H9 (cell line): ENCODE results near the gene TTC28. TPM values are rescaled to one million over a fixed set of nuclear protein-coding genes. Genes with fewer than 3 reads are reported as not detected.

Experiments
- DNase-seq: peaks from one replicate; pipeline ENCODE4 v3.0.0-alpha.2; 2017
- H2AFZ ChIP-seq: one replicate; pipeline ENCODE4 v1.6.1; 2013; ENCODE audit warnings: mild to moderate bottlenecking, low read length, control low read depth, moderate library complexity
- H2AK5ac ChIP-seq: 2 replicates; pipeline ENCODE4 v1.6.1; 2013; ENCODE audit warnings: low read length, control low read depth, mixed read lengths; ENCODE audit not compliant: insufficient read length
- H2BK120ac ChIP-seq: one replicate; pipeline ENCODE4 v1.6.1; 2013; ENCODE audit warnings: low read depth, mild to moderate bottlenecking, low read length, control low read depth, inconsistent platforms; ENCODE audit not compliant: poor library complexity, severe bottlenecking
- H2BK12ac ChIP-seq: 2 replicates; pipeline ENCODE4 v1.6.1; 2013; ENCODE audit warnings: low read length, control low read depth, mixed read lengths, low read depth; ENCODE audit not compliant: insufficient read length
- H2BK15ac ChIP-seq: 2 replicates; pipeline ENCODE4 v1.6.1; 2013; ENCODE audit warnings: low read depth, low read length, control low read depth
- H2BK20ac ChIP-seq: one replicate; pipeline ENCODE4 v1.6.1; 2013; ENCODE audit warnings: low read depth, mild to moderate bottlenecking, low read length, control low read depth, inconsistent platforms; ENCODE audit not compliant: poor library complexity, severe bottlenecking
- H2BK5ac ChIP-seq: 2 replicates; pipeline ENCODE4 v1.6.1; 2013; ENCODE audit warnings: low read length, control low read depth, mixed read lengths; ENCODE audit not compliant: insufficient read length
- H3K14ac ChIP-seq: 2 replicates; pipeline ENCODE4 v1.6.1; 2013; ENCODE audit warnings: low read length, control low read depth; ENCODE audit not compliant: insufficient read depth
- H3K18ac ChIP-seq: 2 replicates; pipeline ENCODE4 v1.6.1; 2013; ENCODE audit warnings: low read depth, mild to moderate bottlenecking, mixed read lengths, low read length, control low read depth; ENCODE audit not compliant: insufficient read length
- H3K23ac ChIP-seq: 2 replicates; pipeline ENCODE4 v1.6.1; 2013; ENCODE audit warnings: low read length, control low read depth, mixed read lengths, low read depth; ENCODE audit not compliant: insufficient read length
- H3K23me2 ChIP-seq: 2 replicates; pipeline ENCODE4 v1.6.1; 2013; ENCODE audit warnings: low read depth, mild to moderate bottlenecking, mixed read lengths, low read length, control low read depth; ENCODE audit not compliant: insufficient read length, poor library complexity, severe bottlenecking
- H3K27ac ChIP-seq: 2 replicates; pipeline ENCODE4 v1.5.1; 2013; ENCODE audit warnings: low read length, control low read depth, mixed read lengths, low read depth; ENCODE audit not compliant: insufficient read length
- H3K27me3 ChIP-seq: 2 replicates; pipeline ENCODE4 v1.6.1; 2013; ENCODE audit warnings: low read length, control low read depth, inconsistent platforms; ENCODE audit not compliant: insufficient read depth
- H3K4ac ChIP-seq: 2 replicates; pipeline ENCODE4 v1.6.1; 2013; ENCODE audit warnings: low read depth, mild to moderate bottlenecking, control low read depth, inconsistent platforms, low read length, moderate library complexity
- H3K4me1 ChIP-seq: 2 replicates; pipeline ENCODE4 v1.6.1; 2013; ENCODE audit warnings: low read length, control low read depth, inconsistent platforms; ENCODE audit not compliant: insufficient read depth
- H3K4me2 ChIP-seq: 2 replicates; pipeline ENCODE4 v1.6.1; 2013; ENCODE audit warnings: low read length, control low read depth, mixed read lengths; ENCODE audit not compliant: insufficient read length, insufficient read depth
- H3K56ac ChIP-seq: 2 replicates; pipeline ENCODE4 v1.6.1; 2013; ENCODE audit warnings: low read depth, mild to moderate bottlenecking, mixed read lengths, low read length, control low read depth; ENCODE audit not compliant: insufficient read length
- H3K79me1 ChIP-seq: 2 replicates; pipeline ENCODE4 v1.6.1; 2013; ENCODE audit warnings: low read depth, mild to moderate bottlenecking, moderate library complexity, low read length, control low read depth, inconsistent platforms; ENCODE audit not compliant: insufficient read depth, poor library complexity, severe bottlenecking
- H3K79me2 ChIP-seq: 2 replicates; pipeline ENCODE4 v1.6.1; 2013; ENCODE audit warnings: low read length, control low read depth, inconsistent platforms; ENCODE audit not compliant: insufficient read depth
- H3K9ac ChIP-seq: 2 replicates; pipeline ENCODE4 v1.6.1; 2013; ENCODE audit warnings: low read length, control low read depth, mixed read lengths; ENCODE audit not compliant: insufficient read length; ENCODE audit errors: extremely low read depth
- H3K9me3 ChIP-seq: one replicate; pipeline ENCODE4 v1.6.1; 2013; ENCODE audit warnings: low read depth, low read length, inconsistent platforms; ENCODE audit not compliant: control insufficient read depth
- H3T11ph ChIP-seq: one replicate; pipeline ENCODE4 v1.6.1; 2013; ENCODE audit warnings: mild to moderate bottlenecking, low read length, control low read depth, inconsistent platforms
- H4K20me1 ChIP-seq: one replicate; pipeline ENCODE4 v1.6.1; 2013; ENCODE audit not compliant: control insufficient read depth, insufficient read length, insufficient read depth
- H4K5ac ChIP-seq: 2 replicates; pipeline ENCODE4 v1.6.1; 2013; ENCODE audit warnings: low read depth, mild to moderate bottlenecking, mixed read lengths, low read length, control low read depth; ENCODE audit not compliant: insufficient read length
- H4K8ac ChIP-seq: replicated peaks from 2 replicates; pipeline ENCODE4 v1.6.1; 2013; ENCODE audit warnings: low read length, control low read depth, mixed read lengths, low read depth; ENCODE audit not compliant: insufficient read length
- H4K91ac ChIP-seq: 2 replicates; pipeline ENCODE4 v1.6.1; 2013; ENCODE audit warnings: low read depth, mild to moderate bottlenecking, moderate library complexity, mixed read lengths, low read length, control low read depth; ENCODE audit not compliant: insufficient read length
- H3K27ac Mint-ChIP-seq, 3 experiments: 2 replicates in 2 of 3; 3 replicates in 1 of 3; pipeline ENCODE4 v1.8.0; 2020 to 2021; ENCODE audit warnings: mixed read lengths in 3 of 3, mild to moderate bottlenecking in 1 of 3, moderate library complexity in 1 of 3
- H3K27me3 Mint-ChIP-seq: 2 replicates; pipeline ENCODE4 v1.8.0; 2021; ENCODE audit warnings: low read depth, mild to moderate bottlenecking, moderate library complexity, mixed read lengths
- H3K36me3 Mint-ChIP-seq, 3 experiments: 2 replicates in 2 of 3; 3 replicates in 1 of 3; pipeline ENCODE4 v1.8.0; 2020 to 2021; ENCODE audit warnings: low read depth in 3 of 3, mixed read lengths in 3 of 3; ENCODE audit not compliant: insufficient read depth in 1 of 3
- H3K4me1 Mint-ChIP-seq, 2 experiments: 2 replicates each; pipeline ENCODE4 v1.8.0; 2020; ENCODE audit warnings: mixed read lengths in 2 of 2
- H3K4me3 Mint-ChIP-seq, 2 experiments: 2 replicates in 1 of 2; 3 replicates in 1 of 2; pipeline ENCODE4 v1.8.0; 2020 to 2021; ENCODE audit warnings: mild to moderate bottlenecking in 2 of 2, mixed read lengths in 2 of 2, moderate library complexity in 1 of 2
- H3K9me3 Mint-ChIP-seq, 2 experiments: 2 replicates in 1 of 2; 3 replicates in 1 of 2; pipeline ENCODE4 v1.8.0; 2020; ENCODE audit warnings: mild to moderate bottlenecking in 2 of 2, mixed read lengths in 2 of 2, moderate library complexity in 1 of 2
- CTCF ChIP-seq: fragments of 200-600 bp; sonication (generic); conservative IDR thresholded peaks from 3 replicates; pipeline ENCODE4 v1.8.0; 2021; ENCODE audit warnings: antibody characterized with exemption, mild to moderate bottlenecking
- WGBS: extraction: QIAGEN DNeasy Blood & Tissue Kit; methylation state at CpG from one replicate; pipeline ENCODE4 v1.1.7; 2013; ENCODE audit warnings: missing lambda C conversion rate, low lambda C conversion rate, mixed read lengths; ENCODE audit not compliant: insufficient read length; ENCODE audit errors: extremely low coverage; 5-methylcytosine and 5-hydroxymethylcytosine counted together
- total RNA-seq: library from RNA; stranded (reverse); gene quantifications from 2 replicates; pipeline ENCODE4 v1.2.1, GENCODE V29; 2021

Gene TTC28
- total RNA-seq, 1 experiment from 2014 or later, result 13.6 TPM

- no peaks in the 10 kb centered on the region for H3K79me1 ChIP-seq
- H2BK20ac ChIP-seq, result no peak overlapping the region
- Mint-ChIP-seq H3K36me3 (peaks cover 8 to 17% (median 14%) of the 10 kb centered on the region in 3 experiments; a peak in 5 of 7 replicates), H3K27me3 (no peaks in the 10 kb centered on the region), H3K4me1 (peaks cover 12 to 16% of the 10 kb centered on the region in 2 experiments), H3K27ac (peak overlapping the region; percentile 52 to 90 (median 57); a peak in 6 of 7 replicates), H3K9me3 (no peaks in the 10 kb centered on the region), H3K4me3 (peak overlapping the region in 1 of 2 experiments; percentile 24; a peak in 2 of 5 replicates)
- H3K27ac ChIP-seq, result no peak overlapping the region
- no CpG with 5 or more reads among the region's 7 CpGs for WGBS
- no peaks in the 10 kb centered on the region for H4K20me1 ChIP-seq
- peak; percentile 76 for DNase-seq
- no peak overlapping the region for H3K56ac ChIP-seq
- H3K14ac ChIP-seq, result no peak overlapping the region; the same call in 1 of the 2 replicates
- TF ChIP-seq CTCF, result no peak
- no peak overlapping the region for H2BK15ac ChIP-seq
- H3K23ac ChIP-seq, result no peak overlapping the region
- H3K79me2 ChIP-seq, result no peaks in the 10 kb centered on the region
- H3K23me2 ChIP-seq, result no peaks in the 10 kb centered on the region
- no peak overlapping the region for H4K8ac ChIP-seq
- no peak overlapping the region for H4K91ac ChIP-seq
- H2AK5ac ChIP-seq, result no peak overlapping the region
- no peak overlapping the region for H2BK5ac ChIP-seq
- H3K18ac ChIP-seq, result no peak overlapping the region
- no peak overlapping the region for H2BK12ac ChIP-seq
- no peak overlapping the region for H2AFZ ChIP-seq
- H3K27me3 ChIP-seq, result no peaks in the 10 kb centered on the region
- H3K4ac ChIP-seq, result no peak overlapping the region
- no peak overlapping the region for H3K9ac ChIP-seq
- H4K5ac ChIP-seq, result no peak overlapping the region
- no peak overlapping the region for H3T11ph ChIP-seq
- no peaks in the 10 kb centered on the region for H3K9me3 ChIP-seq
- no peak overlapping the region for H2BK120ac ChIP-seq
- H3K4me1 ChIP-seq, result peaks cover 3% of the 10 kb centered on the region; the same call in 1 of the 2 replicates
- H3K4me2 ChIP-seq, result peak overlapping the region; percentile 11
These were observed 699.1 kb downstream of the TTC28 start for GRCh38 chr22:27980424-27981148.
